A549 (cell line): ENCODE data around the gene UBN2. TPM values are rescaled to one million over a fixed set of nuclear protein-coding genes. Genes with fewer than 3 reads are reported as not detected.
A peak's percentile ranks its signal among the peaks of the same experiment; 100 is the strongest.
"Not testable (repeated sequence)": the region's sequence is repeated elsewhere in the genome, so short reads cannot be mapped to it uniquely, and the experiment has no call there.

Experiments used
- ATAC-seq, 2 experiments: fragments of 200-7000 bp in 1 of 2; fragments of >200 bp in 1 of 2; cut with Nextera tagmentation in 1 of 2; cut with Tn5 transposase in 1 of 2; 3 replicates each; pipeline versions ENCODE4 v1.8.0 to v1.9.1; 2018 to 2020; ENCODE audit warnings: mild to moderate bottlenecking in 1 of 2, moderate library complexity in 1 of 2
- CTCF ChIA-PET: fragments of 300-600 bp; sonication (Branson Sonifier 250); formaldehyde crosslinking; extraction: SDS; loops from one replicate; lab custom pipeline; 2021; ENCODE audit warnings: antibody characterized with exemption, inconsistent platforms; lab: Yijun Ruan, JAX
- POLR2A ChIA-PET: fragments of 350-600 bp; formaldehyde crosslinking; extraction: SDS; loops from one replicate; lab custom pipeline; 2021; ENCODE audit warnings: antibody characterized with exemption, inconsistent platforms; lab: Yijun Ruan, JAX
- DNase-seq, 2 experiments: peaks; one replicate each; pipeline versions ENCODE4 v3.0.0 to v3.0.0-alpha.2; 2011 to 2016; ENCODE audit warnings: low read depth in 1 of 2, low spot score in 1 of 2
- FAIRE-seq: peaks from 2 replicates; lab custom pipeline; 2011; peaks lifted over from hg19 to GRCh38; lab: Jason Lieb, UNC
- H3K27ac ChIP-seq, 2 experiments: fragments of >200 bp; sonication (Bioruptor Twin); formaldehyde crosslinking; 3 replicates each; pipeline ENCODE4 v1.5.1; 2016 to 2017
- H3K4me1 ChIP-seq: fragments of >200 bp; sonication (Bioruptor Twin); formaldehyde crosslinking; 3 replicates; pipeline ENCODE4 v1.6.1; 2016
- H3K4me2 ChIP-seq: fragments of >200 bp; sonication (Bioruptor Twin); formaldehyde crosslinking; 3 replicates; pipeline ENCODE4 v1.6.1; 2016
- H3K4me3 ChIP-seq: fragments of >200 bp; sonication (Bioruptor Twin); formaldehyde crosslinking; 3 replicates; pipeline ENCODE4 v1.5.1; 2016
- H3K9me3 ChIP-seq: fragments of >200 bp; sonication (Bioruptor Twin); formaldehyde crosslinking; 3 replicates; pipeline ENCODE4 v1.6.1; 2016
- CHD4 ChIP-seq: fragments of 200-600 bp; sonication (generic); IDR thresholded peaks from 2 replicates; pipeline ENCODE4 v1.6.1; 2016; ENCODE audit warnings: antibody characterized with exemption, mild to moderate bottlenecking, borderline replicate concordance
- EHMT2 ChIP-seq: fragments of 200-600 bp; sonication (generic); IDR thresholded peaks from 2 replicates; pipeline ENCODE4 v1.6.1; 2016; ENCODE audit warnings: antibody characterized with exemption, low read depth, mild to moderate bottlenecking, moderate library complexity
- FOSB ChIP-seq: fragments of 250-450 bp; sonication (Bioruptor Pico); IDR thresholded peaks from 2 replicates; pipeline ENCODE4 v1.5.0; 2020; ENCODE audit warnings: mild to moderate bottlenecking, moderate library complexity
- HOXA7 ChIP-seq: fragments of 250-450 bp; sonication (Bioruptor Pico); IDR thresholded peaks from 2 replicates; pipeline ENCODE4 v1.5.0; 2020; ENCODE audit warnings: mild to moderate bottlenecking, moderate library complexity
- HOXB13 ChIP-seq: fragments of 250-450 bp; sonication (Bioruptor Pico); IDR thresholded peaks from 2 replicates; pipeline ENCODE4 v1.5.0; 2020; ENCODE audit warnings: low read depth, mild to moderate bottlenecking, moderate library complexity
- KDM1A ChIP-seq: fragments of 200-600 bp; sonication (generic); IDR thresholded peaks from 2 replicates; pipeline ENCODE4 v1.6.1; 2016; ENCODE audit warnings: low read depth, mild to moderate bottlenecking
- KDM5A ChIP-seq: fragments of 200-600 bp; sonication (generic); IDR thresholded peaks from 2 replicates; pipeline ENCODE4 v1.6.1; 2016; ENCODE audit warnings: antibody characterized with exemption, mild to moderate bottlenecking
- MAZ ChIP-seq: fragments of 150-350 bp; IDR thresholded peaks from 2 replicates; pipeline ENCODE4 v1.6.1; 2014; ENCODE audit warnings: antibody characterized with exemption, low read depth, low read length, borderline replicate concordance
- PHF8 ChIP-seq: fragments of 200-600 bp; sonication (generic); IDR thresholded peaks from 2 replicates; pipeline ENCODE4 v1.6.1; 2016; ENCODE audit warnings: low read depth, mild to moderate bottlenecking, antibody characterized with exemption, moderate library complexity, borderline replicate concordance
- RNF2 ChIP-seq: fragments of 200-600 bp; sonication (generic); IDR thresholded peaks from 2 replicates; pipeline ENCODE4 v1.6.1; 2016; ENCODE audit warnings: low read depth, mild to moderate bottlenecking, antibody characterized with exemption, moderate library complexity, borderline replicate concordance
- TFCP2L1 ChIP-seq: fragments of 250-450 bp; sonication (Bioruptor Pico); IDR thresholded peaks from 2 replicates; pipeline ENCODE4 v1.5.0; 2021; ENCODE audit warnings: mild to moderate bottlenecking
- WGBS: methylation state at CpG from one replicate; pipeline ENCODE4 v1.1.6; 2017; ENCODE audit errors: missing lambda C conversion rate; 5-methylcytosine and 5-hydroxymethylcytosine counted together
- polyA plus RNA-seq, 4 experiments: library from polyadenylated mRNA; depleted of rRNA in 3 of 4; stranded (reverse); fragments of >200 nt; fragmentation: RNase III in 1 of 4; extraction: RNeasy Plus Mini Kit Qiagen cat#74134 plus additional on column Dnase treatment in 1 of 4; gene quantifications; 2 replicates in 3 of 4; 3 replicates in 1 of 4; pipeline ENCODE4 v1.2.3, GENCODE V29; 2011 to 2017
- TF ChIP-seq, protein P1 (sequence below): IDR thresholded peaks from 2 replicates; pipeline ENCODE4 v1.6.1; 2012
- TF ChIP-seq, protein P2 (sequence below): fragments of 250-450 bp; sonication (Bioruptor Pico); IDR thresholded peaks from 2 replicates; pipeline ENCODE4 v1.5.0; 2021; ENCODE audit warnings: mild to moderate bottlenecking, moderate library complexity, borderline replicate concordance

Gene UBN2
- polyA plus RNA-seq, 2 of the 4 experiments (the other 2 are of a cell fraction) = 2.1 to 5.7 TPM

- FAIRE-seq = not testable (repeated sequence)
These were observed 4.0 kb upstream of the UBN2 start for GRCh38 chr7:139226988-139227488.

GRCh38 chr7:139230023-139230422, 1.0 kb upstream of the UBN2 start:
- H3K4me1 ChIP-seq = peaks cover 32% of the 10 kb centered on the region
- ATAC-seq (no peak), DNase-seq (no peak), FAIRE-seq (peak; percentile 13)
- WGBS = 65% methylated on average over 8 of the region's 8 CpGs
- no peak overlapping the region; a peak in 1 of 6 replicates for H3K27ac ChIP-seq
- H3K4me2 ChIP-seq = peak overlapping the region; percentile 94
- POLR2A ChIA-PET = no interaction called here
- H3K9me3 ChIP-seq = no peaks in the 10 kb centered on the region
- TF ChIP-seq KDM1A (no peak), MAZ (no peak), HOXB13 (no peak), PHF8 (no peak), RNF2 (no peak)
- TF ChIP-seq, all 56 proteins: peak for 0
- peak overlapping the region; percentile 78; the same call in 2 of the 3 replicates for H3K4me3 ChIP-seq
- CTCF ChIA-PET = interaction anchor here (0.6 kb wide), 1 partner anchor 110 kb away, joined by 3 read pairs; no protein-coding TSS in a partner anchor

More at GRCh38 chr7:139226988-139227488, 4.0 kb upstream of the UBN2 start:
- DNase-seq, ATAC-seq, H3K4me2 ChIP-seq, POLR2A ChIA-PET, CTCF ChIA-PET, H3K9me3 ChIP-seq, H3K27ac ChIP-seq, H3K4me3 ChIP-seq: not testable (repeated sequence)
- 86% methylated on average over 8 of the region's 8 CpGs for WGBS
- 0 out of 3 replicates have a peak, but pooled peaks cover 10% of the 10 kb centered on the region for H3K4me1 ChIP-seq

DNA sequence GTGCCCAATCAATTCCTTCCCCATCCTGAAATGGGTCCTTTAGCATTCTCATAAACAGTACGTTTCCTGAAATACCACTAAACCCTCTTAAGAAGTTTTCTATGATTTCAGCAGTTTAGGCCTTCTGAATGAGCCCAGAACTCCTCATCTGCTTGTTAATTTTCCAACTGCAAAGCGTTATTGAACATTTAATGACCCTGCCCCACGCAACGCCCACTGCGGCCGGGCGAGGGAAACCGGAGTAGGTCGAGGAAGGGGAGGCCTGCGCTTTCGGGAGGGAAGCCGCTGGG, 608 bp upstream of the UBN2 start:
- Histone ChIP-seq H3K9me3 (no peaks in the 10 kb centered on the region), H3K27ac (peak overlapping the region; percentile 58 to 96), H3K4me3 (peak overlapping the region; percentile 78), H3K4me1 (peaks cover 32% of the 10 kb centered on the region), H3K4me2 (peak overlapping the region; percentile 94)
- POLR2A ChIA-PET = no interaction called here
- FAIRE-seq (no peak), DNase-seq (no peak), ATAC-seq (no peak)
- WGBS = 23% methylated on average over 12 of the region's 12 CpGs
- CTCF ChIA-PET = interaction anchor here (0.6 to 1.1 kb wide), 3 partner anchors 12 to 110 kb away, joined by 3 to 5 read pairs (median 3); a partner anchor contains a TSS
- TF ChIP-seq, protein P1, sequence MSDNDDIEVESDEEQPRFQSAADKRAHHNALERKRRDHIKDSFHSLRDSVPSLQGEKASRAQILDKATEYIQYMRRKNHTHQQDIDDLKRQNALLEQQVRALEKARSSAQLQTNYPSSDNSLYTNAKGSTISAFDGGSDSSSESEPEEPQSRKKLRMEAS = no peak
- TF ChIP-seq TFCP2L1 (CRISPR knock-in tag) (no peak), FOSB (CRISPR knock-in tag) (0 out of 2 replicates have a peak, but pooled peaks have one; percentile 31), HOXA7 (CRISPR knock-in tag) (no peak)
- TF ChIP-seq, all 56 proteins: peak for 1

- peak overlapping the region; percentile 97 for H3K4me2 ChIP-seq
- H3K9me3 ChIP-seq = no peaks in the 10 kb centered on the region
- POLR2A ChIA-PET = interaction anchor here (1.9 kb wide), 1 partner anchor 98 kb away, joined by 8 read pairs; a partner anchor contains a TSS
- TF ChIP-seq, protein P2, sequence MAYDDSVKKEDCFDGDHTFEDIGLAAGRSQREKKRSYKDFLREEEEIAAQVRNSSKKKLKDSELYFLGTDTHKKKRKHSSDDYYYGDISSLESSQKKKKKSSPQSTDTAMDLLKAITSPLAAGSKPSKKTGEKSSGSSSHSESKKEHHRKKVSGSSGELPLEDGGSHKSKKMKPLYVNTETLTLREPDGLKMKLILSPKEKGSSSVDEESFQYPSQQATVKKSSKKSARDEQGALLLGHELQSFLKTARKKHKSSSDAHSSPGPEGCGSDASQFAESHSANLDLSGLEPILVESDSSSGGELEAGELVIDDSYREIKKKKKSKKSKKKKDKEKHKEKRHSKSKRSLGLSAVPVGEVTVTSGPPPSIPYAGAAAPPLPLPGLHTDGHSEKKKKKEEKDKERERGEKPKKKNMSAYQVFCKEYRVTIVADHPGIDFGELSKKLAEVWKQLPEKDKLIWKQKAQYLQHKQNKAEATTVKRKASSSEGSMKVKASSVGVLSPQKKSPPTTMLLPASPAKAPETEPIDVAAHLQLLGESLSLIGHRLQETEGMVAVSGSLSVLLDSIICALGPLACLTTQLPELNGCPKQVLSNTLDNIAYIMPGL = no peak
- TF ChIP-seq CHD4 = no peak
- TF ChIP-seq KDM5A = 0 out of 2 replicates have a peak, but pooled peaks have one; percentile 0
- TF ChIP-seq EHMT2 = no peak
- H3K4me1 ChIP-seq = peaks cover 32% of the 10 kb centered on the region
- DNase-seq = peak; percentile 11 to 32
- H3K27ac ChIP-seq = peak overlapping the region; percentile 86 to 96
- 1% methylated on average over 18 of the region's 101 CpGs for WGBS
- CTCF ChIA-PET = interaction anchor here (0.6 to 1.7 kb wide), 3 partner anchors 98 to 157 kb away, joined by 3 to 5 read pairs (median 3); a partner anchor contains a TSS
- FAIRE-seq = no peak
- peak overlapping the region; percentile 78 for H3K4me3 ChIP-seq
- ATAC-seq = peak; percentile 19 to 59
These were observed 708 bp downstream of the UBN2 start for GRCh38 chr7:139231513-139232376.
